Measurements from ENCODE around the gene KCNH3.

The KCNH3 gene

DNA sequence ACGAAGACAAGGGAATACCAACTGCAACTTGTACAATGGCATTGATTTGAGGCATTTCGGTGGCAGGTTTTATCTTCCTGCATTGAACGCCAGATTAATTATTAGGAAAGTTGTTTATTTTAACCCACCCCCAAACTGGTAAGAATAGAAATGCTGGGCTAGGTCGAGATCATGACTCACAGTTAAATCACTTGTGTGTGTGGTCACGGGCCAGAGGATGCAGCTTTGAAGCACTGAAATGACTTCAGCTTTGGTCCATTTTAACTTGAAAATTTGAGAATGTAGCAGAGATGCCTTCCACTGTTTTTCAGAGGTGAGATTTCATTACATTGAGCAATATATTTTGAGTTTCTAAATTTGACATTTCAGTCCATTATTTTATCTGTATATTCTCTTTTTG, 23.6 kb upstream of the KCNH3 start:
- no peak for TF ChIP-seq CTCF (IDR thresholded peaks at IDR 0.05; ENCODE audit: borderline replicate concordance, insufficient read depth, low read depth, low read length)
- H3K4me3 ChIP-seq (ENCODE audit: low read depth, low read length): no peak overlapping the region

DNA sequence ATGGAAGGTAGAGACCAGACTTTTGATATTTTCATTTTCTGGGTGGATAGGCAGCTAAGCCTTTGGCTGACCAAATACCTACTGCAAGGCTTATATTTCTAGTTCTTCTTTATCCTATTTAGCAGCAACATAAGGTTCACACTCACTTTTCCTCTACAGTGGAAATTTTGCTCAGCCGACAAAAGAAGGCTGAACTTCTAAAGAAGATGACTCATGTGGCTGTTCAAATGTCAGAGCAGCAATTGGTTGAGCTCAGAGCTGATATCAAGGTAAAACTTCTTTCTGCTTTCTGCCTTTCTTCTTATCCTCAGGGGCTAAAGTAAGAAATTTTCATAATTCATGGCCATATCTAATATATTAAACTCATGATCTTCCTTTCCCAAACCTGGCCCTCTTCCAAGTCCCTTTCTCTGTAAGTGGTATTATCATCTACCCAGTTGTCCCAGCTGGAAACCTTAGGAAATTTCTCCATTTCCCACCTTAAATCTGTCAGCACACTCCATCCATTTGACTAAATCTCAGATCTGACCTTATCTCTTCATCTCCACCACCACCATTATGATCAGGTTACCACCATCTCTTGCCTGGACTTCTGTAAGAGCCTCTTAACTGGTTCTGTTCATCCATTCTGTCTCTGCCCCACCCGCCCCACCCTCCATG, 19.8 kb upstream of the KCNH3 start:
- H3K4me3 ChIP-seq (ENCODE audit: low read depth, low read length): no peak overlapping the region
- TF ChIP-seq CTCF (IDR thresholded peaks at IDR 0.05; ENCODE audit: borderline replicate concordance, insufficient read depth, low read depth, low read length): no peak

DNA sequence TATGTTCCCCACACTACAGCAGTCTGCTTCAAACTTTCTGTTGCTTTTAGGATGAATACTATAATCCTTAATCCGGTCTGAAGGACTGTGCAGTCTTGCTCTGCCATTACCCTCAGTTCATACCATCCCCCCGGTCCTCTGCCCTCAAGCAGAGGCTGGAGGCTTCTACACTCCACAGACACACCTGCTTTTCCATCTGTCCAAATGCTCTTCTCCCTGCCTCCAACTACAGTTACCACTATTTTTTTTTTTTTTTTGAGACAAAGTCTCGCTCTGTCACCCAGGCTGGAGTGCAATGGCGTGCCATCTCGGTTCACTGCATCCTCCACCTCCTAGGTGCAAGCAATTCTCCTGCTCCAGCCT, 19.3 kb upstream of the KCNH3 start:
- TF ChIP-seq CTCF (IDR thresholded peaks at IDR 0.05; ENCODE audit: borderline replicate concordance, insufficient read depth, low read depth, low read length): no peak
- no peak overlapping the region for H3K4me3 ChIP-seq (ENCODE audit: low read depth, low read length)

- H3K4me3 ChIP-seq (ENCODE audit: low read depth, low read length): no peak overlapping the region
- no peak for TF ChIP-seq CTCF (IDR thresholded peaks at IDR 0.05; ENCODE audit: borderline replicate concordance, insufficient read depth, low read depth, low read length)
Measured at GRCh38 chr12:49521389-49521788, 17.4 kb upstream of the KCNH3 start.

DNA sequence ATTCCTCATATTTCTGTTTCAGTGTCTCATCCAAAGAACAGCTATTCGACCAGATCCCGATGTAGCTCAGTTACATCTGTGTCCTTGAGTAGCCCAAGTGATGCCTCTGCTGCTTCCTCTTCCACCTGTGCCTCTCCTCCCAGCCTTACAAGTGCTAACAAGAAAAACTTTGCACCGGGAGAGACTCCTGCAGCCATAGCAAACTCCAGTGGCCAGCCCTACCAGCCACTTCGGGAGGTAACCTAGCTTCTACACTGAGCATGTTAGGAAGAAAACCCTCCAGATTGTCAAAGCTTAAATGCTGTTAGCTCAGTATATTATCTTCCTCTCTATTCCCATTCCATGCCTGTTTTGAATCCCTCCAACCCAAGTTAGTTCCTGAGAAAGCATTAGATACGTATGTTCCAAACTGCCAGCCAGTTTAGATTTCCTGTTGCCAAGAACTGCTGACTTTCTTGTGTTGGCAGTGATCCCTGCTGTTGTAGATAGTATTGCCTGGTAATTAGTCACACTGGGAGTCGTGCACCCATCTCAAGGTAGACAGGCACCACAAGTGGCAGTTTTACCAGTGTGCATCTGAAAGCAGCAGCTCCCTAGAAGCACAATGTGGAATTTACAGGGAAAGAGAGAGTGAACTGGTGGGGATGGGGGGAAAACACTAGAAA, 14.0 kb upstream of the KCNH3 start:
- no peak for TF ChIP-seq CTCF (IDR thresholded peaks at IDR 0.05; ENCODE audit: borderline replicate concordance, insufficient read depth, low read depth, low read length)

GRCh38 chr12:49525942-49526341, 12.9 kb upstream of the KCNH3 start:
- no peak for TF ChIP-seq CTCF (IDR thresholded peaks at IDR 0.05; ENCODE audit: borderline replicate concordance, insufficient read depth, low read depth, low read length)

More for the DNA sequence above, 14.0 kb upstream of the KCNH3 start:
- no peak overlapping the region for H3K4me3 ChIP-seq (ENCODE audit: low read depth, low read length)

More at GRCh38 chr12:49525942-49526341, 12.9 kb upstream of the KCNH3 start:
- H3K4me3 ChIP-seq (ENCODE audit: low read depth, low read length): no peak overlapping the region

Measured in GM12875 (cell line).